ENCODE data around the gene SGO2. TPM values are rescaled to one million over a fixed set of nuclear protein-coding genes. Genes with fewer than 3 reads are reported as not detected.

The SGO2 gene
- total and polyA plus RNA-seq, 2 donors (not counting 3 experiments of a cell fraction or from before 2014, with no cell fraction given): 1.7 to 20.5 TPM

GRCh38 chr2:200538139-200538538, 12.1 kb downstream of the SGO2 start:
- TF ChIP-seq EZH2 (IDR thresholded peaks at IDR 0.05; ENCODE audit: borderline replicate concordance, low read depth, low read length, severe bottlenecking) (no peak), MAX (IDR thresholded peaks at IDR 0.05; ENCODE audit: insufficient read depth, insufficient read length) (no peak), CTCF (IDR thresholded peaks at IDR 0.05; ENCODE audit: extremely low read depth in 1 of 2, insufficient read depth in 1 of 2, low read depth in 1 of 2, low read length in 2 of 2) (no peak), POLR2AphosphoS5 (IDR thresholded peaks at IDR 0.05; ENCODE audit: insufficient read depth, low read depth, low read length) (no peak), GATA2 (IDR thresholded peaks at IDR 0.05; ENCODE audit: insufficient read depth, insufficient read length, low read depth, low read length) (no peak), JUN (IDR thresholded peaks at IDR 0.05; ENCODE audit: borderline replicate concordance, insufficient read depth, insufficient read length, low read depth) (no peak), POLR2A (IDR thresholded peaks at IDR 0.05; ENCODE audit: low read depth, low read length) (no peak), FOS (IDR thresholded peaks at IDR 0.05; ENCODE audit: borderline replicate concordance, insufficient read depth, low read length) (no peak), MYC (IDR thresholded peaks at IDR 0.05; ENCODE audit: low read depth, low read length) (no peak)
- DNase-seq (ENCODE audit: low read depth, low spot score): no peak
- Histone ChIP-seq H3K4me2 (ENCODE audit: insufficient read depth, low read length) (no peak overlapping the region), H3K9me1 (replicated peaks; ENCODE audit: control insufficient read depth, extremely low read depth, insufficient read depth, low read length) (no peaks in the 10 kb centered on the region), H2AFZ (ENCODE audit: low read depth, low read length) (no peak overlapping the region), H3K27me3 (ENCODE audit: control insufficient read depth in 2 of 2, insufficient read depth in 2 of 2, low read length in 2 of 2) (no peaks in the 10 kb centered on the region), H3K9me3 (replicated peaks; ENCODE audit: control insufficient read depth, insufficient read depth, low read length) (no peaks in the 10 kb centered on the region), H3K27ac (ENCODE audit: insufficient read depth, low read depth, low read length) (no peak overlapping the region), H3K4me1 (ENCODE audit: control insufficient read depth, extremely low read depth, insufficient read depth, low read length) (no peaks in the 10 kb centered on the region), H3K79me2 (ENCODE audit: control insufficient read depth, insufficient read depth, low read length) (peaks cover 12% of the 10 kb centered on the region), H3K9ac (replicated peaks; ENCODE audit: extremely low read depth, insufficient read depth, low read length) (no peak overlapping the region), H3K4me3 (replicated peaks in 1 of 3; ENCODE audit: insufficient read depth in 1 of 3, low read depth in 1 of 3, low read length in 3 of 3) (no peak overlapping the region), H3K36me3 (ENCODE audit: control insufficient read depth in 2 of 2, extremely low read depth in 1 of 2, insufficient read depth in 2 of 2, low read length in 2 of 2) (peaks cover 0 to 10% of the 10 kb centered on the region in 2 experiments), H4K20me1 (replicated peaks; ENCODE audit: control insufficient read depth, extremely low read depth, insufficient read depth, low read length) (no peaks in the 10 kb centered on the region)
- ChIA-PET POLR2A (no interaction called here), CTCF (no interaction called here)
- no TSS peak for BruUV-seq (replicated peaks)
- no peak for FAIRE-seq
- dilution Hi-C loops (cut with MboI; ENCODE audit: extremely low pct_ligation_motif_present, low sequenced_read_pairs) (no loop called here), intact Hi-C loops (cut with micrococcal nuclease) (no loop called here)
